B cell (primary cell): ENCODE measurements around the gene C2orf42. TPM values are rescaled to one million over a fixed set of nuclear protein-coding genes. Genes with fewer than 3 reads are reported as not detected.
"Not testable (repeated sequence)": the region's sequence is repeated elsewhere in the genome, so short reads cannot be mapped to it uniquely, and the experiment has no call there.

Source experiments
- ATAC-seq: fragments of 200-7000 bp; cut with Tn5 transposase; one replicate; pipeline ENCODE4 v1.10.0; 2021; ENCODE audit warnings: low read depth, mild to moderate bottlenecking, moderate number of reproducible peaks, moderate library complexity
- CTCF ChIA-PET: fragments of 350-600 bp; sonication (Branson Sonifier 250); formaldehyde crosslinking; loops from one replicate; lab custom pipeline; 2021; ENCODE audit warnings: antibody characterized with exemption, inconsistent platforms; lab: Charles Lee
- POLR2A ChIA-PET: fragments of 350-600 bp; sonication (Branson Sonifier 250); formaldehyde crosslinking; loops from one replicate; lab custom pipeline; 2021; ENCODE audit warnings: antibody characterized with exemption; lab: Charles Lee
- DNase-seq: peaks from one replicate; pipeline ENCODE4 v3.0.0; 2013
- H2AFZ ChIP-seq: 2 replicates; pipeline ENCODE4 v1.6.1; 2012; ENCODE audit warnings: mild to moderate bottlenecking, low read depth, low read length; ENCODE audit not compliant: insufficient read depth, poor library complexity, severe bottlenecking
- H3K27ac ChIP-seq, 2 donors: 1 replicate in 1 of 2; 2 replicates in 1 of 2; pipeline ENCODE4 v1.5.1; 2012 to 2013; ENCODE audit warnings: low read length in 2 of 2, mild to moderate bottlenecking in 2 of 2, moderate library complexity in 1 of 2
- H3K27me3 ChIP-seq, 4 experiments: fragments of 200-600 bp in 1 of 4; sonication (generic) in 1 of 4; replicated peaks in 1 of 4; 1 replicate in 2 of 4; 2 replicates in 2 of 4; pipeline versions ENCODE4 v1.6.1 to v1.7.0; 2013 to 2016; ENCODE audit warnings: low read length in 3 of 4, mild to moderate bottlenecking in 2 of 4, mixed read lengths in 1 of 4, moderate library complexity in 1 of 4; ENCODE audit not compliant: insufficient read depth in 4 of 4, control insufficient read depth in 3 of 4; ENCODE audit errors: control extremely low read depth in 1 of 4
- H3K36me3 ChIP-seq, 2 experiments: replicated peaks in 1 of 2; 1 replicate in 1 of 2; 2 replicates in 1 of 2; pipeline versions ENCODE4 v1.6.1 to v1.7.1; 2013; ENCODE audit warnings: low read length in 1 of 2; ENCODE audit not compliant: insufficient read depth in 2 of 2, control insufficient read depth in 1 of 2; ENCODE audit errors: control extremely low read depth in 1 of 2, extremely low read depth in 1 of 2
- H3K4me1 ChIP-seq, 2 donors: fragments of 200-600 bp in 1 of 2; sonication (generic) in 1 of 2; 1 replicate in 1 of 2; 2 replicates in 1 of 2; pipeline versions ENCODE4 v1.5.1 to v1.6.1; 2013 to 2017; ENCODE audit warnings: low read length in 2 of 2; ENCODE audit not compliant: control insufficient read depth in 2 of 2, insufficient read depth in 2 of 2
- H3K4me2 ChIP-seq: replicated peaks from 2 replicates; pipeline ENCODE3; 2012; ENCODE audit warnings: mild to moderate bottlenecking, low read depth, low read length; ENCODE audit not compliant: poor library complexity, severe bottlenecking
- H3K4me3 ChIP-seq, 5 experiments: fragments of 200-600 bp in 1 of 5; sonication (generic) in 1 of 5; 1 replicate in 3 of 5; 2 replicates in 2 of 5; pipeline versions ENCODE4 v1.5.1 to v1.7.0; 2011 to 2016; ENCODE audit warnings: low read length in 4 of 5, mild to moderate bottlenecking in 4 of 5, low read depth in 2 of 5, control low read depth in 1 of 5, moderate library complexity in 1 of 5; ENCODE audit not compliant: insufficient read depth in 1 of 5; ENCODE audit errors: control extremely low read depth in 1 of 5, extremely low read depth in 1 of 5
- H3K79me2 ChIP-seq: fragments of 200-600 bp; sonication (generic); one replicate; pipeline ENCODE4 v1.6.0; 2016; ENCODE audit warnings: low read length; ENCODE audit not compliant: control insufficient read depth, insufficient read depth
- H3K9ac ChIP-seq: fragments of 200-600 bp; sonication (generic); 2 replicates; pipeline ENCODE4 v1.6.1; 2017; ENCODE audit warnings: mild to moderate bottlenecking, low read length, moderate library complexity
- H3K9me3 ChIP-seq, 3 donors: one replicate each; pipeline versions ENCODE4 v1.6.1 to v1.7.1; 2013; ENCODE audit warnings: low read length in 2 of 3; ENCODE audit not compliant: control insufficient read depth in 2 of 3, insufficient read depth in 1 of 3; ENCODE audit errors: control extremely low read depth in 1 of 3
- H4K20me1 ChIP-seq: 2 replicates; pipeline ENCODE4 v1.6.0; 2012; ENCODE audit warnings: mild to moderate bottlenecking, low read length; ENCODE audit not compliant: insufficient read depth, control insufficient read depth, poor library complexity, severe bottlenecking
- H3K27ac Mint-ChIP-seq: one replicate; pipeline ENCODE4 v1.8.0; 2021; ENCODE audit warnings: mixed read lengths
- H3K27me3 Mint-ChIP-seq: one replicate; pipeline ENCODE4 v1.8.0; 2021; ENCODE audit warnings: mixed read lengths
- H3K4me1 Mint-ChIP-seq: one replicate; pipeline ENCODE4 v1.8.0; 2021; ENCODE audit warnings: mixed read lengths
- H3K4me3 Mint-ChIP-seq: one replicate; pipeline ENCODE4 v1.8.0; 2021; ENCODE audit warnings: mixed read lengths
- H3K9me3 Mint-ChIP-seq: one replicate; pipeline ENCODE4 v1.8.0; 2022; ENCODE audit warnings: mixed read lengths; ENCODE audit not compliant: insufficient read depth
- CTCF ChIP-seq: fragments of 200-600 bp; IDR thresholded peaks from one replicate; pipeline ENCODE4 v1.8.0; 2022; ENCODE audit warnings: antibody characterized with exemption, mild to moderate bottlenecking
- EZH2 ChIP-seq: IDR thresholded peaks from 2 replicates; pipeline ENCODE4 v1.6.1; 2012; ENCODE audit warnings: borderline replicate concordance, low read depth, mild to moderate bottlenecking, moderate library complexity, low read length; ENCODE audit not compliant: insufficient read depth, poor library complexity, severe bottlenecking
- WGBS: methylation state at CpG from one replicate; pipeline ENCODE4 v1.1.5; 2013; ENCODE audit warnings: missing lambda C conversion rate; ENCODE audit not compliant: insufficient coverage; 5-methylcytosine and 5-hydroxymethylcytosine counted together
- intact Hi-C: fragments of 100-400 bp; cut with micrococcal nuclease; formaldehyde crosslinking; loops from one replicate; pipeline ENCODE4 v1.10.0; 2022
- polyA plus RNA-seq: library from polyadenylated mRNA; depleted of rRNA; stranded (reverse); fragments of >200 nt; gene quantifications from 2 replicates; pipeline ENCODE4 v1.2.3, GENCODE V29; 2012
- total RNA-seq, 2 donors: library from RNA; stranded (reverse); fragments of 120-200 nt in 1 of 2; gene quantifications; 1 replicate in 1 of 2; 2 replicates in 1 of 2; pipeline versions ENCODE4 v1.2.3 to v1.2.4, GENCODE V29; 2013 to 2022

Gene C2orf42
- total and polyA plus RNA-seq, 2 donors (not counting 1 experiment from before 2014, with no cell fraction given) = 13.0 to 42.9 TPM

DNA sequence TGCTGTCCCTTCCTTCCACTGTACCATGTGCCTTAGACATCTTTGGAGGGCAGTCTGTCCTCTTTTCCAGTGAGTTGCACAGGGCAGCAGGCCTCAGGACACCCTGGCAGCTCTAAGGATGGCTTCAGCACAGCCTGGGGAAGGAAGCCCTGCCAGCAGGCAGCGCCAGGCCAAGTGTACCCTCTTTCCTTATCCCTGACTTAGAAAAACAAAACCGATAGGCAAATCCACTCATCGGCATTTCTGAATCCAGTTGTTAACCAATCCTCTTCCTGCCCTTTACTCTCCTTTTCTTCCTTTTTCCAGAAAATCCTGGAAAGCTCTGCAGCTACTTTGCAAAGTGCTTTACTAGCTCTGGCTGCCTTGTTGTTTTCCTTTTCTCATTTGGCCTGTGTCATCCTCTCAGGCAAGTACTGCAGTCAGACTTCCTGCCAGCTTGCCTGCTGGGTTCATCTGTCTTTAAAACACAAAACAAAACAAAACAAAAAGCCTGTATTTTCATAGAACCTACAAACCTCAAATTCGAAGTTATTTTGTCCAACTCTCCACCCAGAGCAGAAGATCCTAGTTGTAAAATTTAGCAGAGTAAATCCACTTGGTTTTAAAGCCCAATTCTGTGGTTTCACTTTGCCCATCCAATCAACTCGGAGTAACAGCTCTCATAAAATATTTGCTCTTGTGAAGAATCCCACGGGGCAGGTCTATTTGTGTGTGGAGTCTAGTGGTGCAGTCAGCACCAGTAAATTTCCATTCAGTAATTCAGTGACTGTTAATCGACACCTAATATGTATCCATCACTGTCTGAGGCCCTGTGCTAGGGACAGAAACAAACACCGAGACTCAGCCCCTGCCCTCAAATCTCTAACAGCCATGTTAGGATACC, 58.3 kb downstream of the C2orf42 start:
- intact Hi-C loops = loop anchor here (1.0 to 2.0 kb wide), 3 partner anchors 7 to 46 kb away; partner anchors contain the start of gene PCBP1
- CTCF ChIA-PET = interaction anchor here (0.7 to 4.4 kb wide), 12 partner anchors 7 to 408 kb away, joined by 3 to 41 read pairs (median 9); partner anchors contain the start of genes MXD1 and PCBP1
- POLR2A ChIA-PET = interaction anchor here (0.7 to 5.8 kb wide), 9 partner anchors 9 to 219 kb away, joined by 7 to 107 read pairs (median 28); partner anchors contain the start of gene PCBP1
- peak; percentile 74 for ATAC-seq
- Mint-ChIP-seq H3K27me3 (no peaks in the 10 kb centered on the region), H3K4me3 (peak overlapping the region; percentile 87), H3K4me1 (peaks cover 59% of the 10 kb centered on the region), H3K27ac (peak overlapping the region; percentile 96), H3K9me3 (no peaks in the 10 kb centered on the region)
- Histone ChIP-seq H3K27ac (peak overlapping the region; percentile 80 to 87), H3K36me3 (no peaks in the 10 kb centered on the region), H2AFZ (peak overlapping the region; percentile 84), H3K9me3 (no peaks in the 10 kb centered on the region), H3K27me3 (no peaks in the 10 kb centered on the region), H3K4me3 (peak overlapping the region; percentile 35 to 62 (median 53)), H4K20me1 (no peaks in the 10 kb centered on the region), H3K9ac (peak overlapping the region; percentile 59), H3K4me1 (peaks cover 52 to 61% of the 10 kb centered on the region in 2 donors), H3K4me2 (peak overlapping the region; percentile 71), H3K79me2 (peaks cover 36% of the 10 kb centered on the region)
- peak; percentile 77 for DNase-seq
- TF ChIP-seq CTCF = no peak
- no peak for TF ChIP-seq EZH2
- 5% methylated on average over 4 of the region's 8 CpGs for WGBS

- intact Hi-C loops = loop anchor here (1.0 to 2.0 kb wide), 2 partner anchors 10 to 45 kb away; partner anchors contain the start of gene PCBP1
- ChIA-PET POLR2A (interaction anchor here (1.7 to 5.8 kb wide), 7 partner anchors 8 to 218 kb away, joined by 7 to 107 read pairs (median 43); partner anchors contain the start of gene PCBP1), CTCF (interaction anchor here (1.1 to 4.3 kb wide), 8 partner anchors 10 to 407 kb away, joined by 4 to 41 read pairs (median 10); partner anchors contain the start of genes MXD1 and PCBP1)
- Mint-ChIP-seq H3K27ac (peak overlapping the region; percentile 92), H3K4me1 (peaks cover 60% of the 10 kb centered on the region), H3K4me3 (peak overlapping the region; percentile 84)
- Histone ChIP-seq H3K27ac (peak overlapping the region; percentile 80 to 87), H3K4me1 (peaks cover 62 to 67% of the 10 kb centered on the region in 2 donors), H3K4me2 (peak overlapping the region; percentile 71), H3K4me3 (peak overlapping the region; percentile 35 to 62 (median 53)), H2AFZ (peak overlapping the region; percentile 84), H3K79me2 (peaks cover 40% of the 10 kb centered on the region), H3K9ac (peak overlapping the region; percentile 59)
- DNase-seq, H4K20me1 ChIP-seq, H3K9me3 Mint-ChIP-seq, H3K27me3 Mint-ChIP-seq, H3K36me3 ChIP-seq, ATAC-seq, H3K9me3 ChIP-seq, H3K27me3 ChIP-seq: not testable (repeated sequence)
- 99% methylated on average over 10 of the region's 17 CpGs for WGBS
Observed at GRCh38 chr2:70131344-70132143, 59.3 kb downstream of the C2orf42 start.
